Fibroblast of lung (primary cell): Measurements from ENCODE around the gene CCDC154.

Experiments used
- EZH2 ChIP-seq: IDR thresholded peaks from 2 replicates; pipeline ENCODE4 v1.5.1; 2012; ENCODE audit warnings: low read length, control low read depth, mild to moderate bottlenecking; ENCODE audit errors: missing control alignments
- TF ChIP-seq, protein P1 (sequence below), 2 donors: IDR thresholded peaks in 1 of 2; conservative IDR thresholded peaks in 1 of 2; 1 replicate in 1 of 2; 2 replicates in 1 of 2; pipeline ENCODE4 v1.5.1; 2011 to 2012; ENCODE audit warnings: low read length in 2 of 2, control low read depth in 1 of 2, inconsistent platforms in 1 of 2, low read depth in 1 of 2, mild to moderate bottlenecking in 1 of 2

DNA sequence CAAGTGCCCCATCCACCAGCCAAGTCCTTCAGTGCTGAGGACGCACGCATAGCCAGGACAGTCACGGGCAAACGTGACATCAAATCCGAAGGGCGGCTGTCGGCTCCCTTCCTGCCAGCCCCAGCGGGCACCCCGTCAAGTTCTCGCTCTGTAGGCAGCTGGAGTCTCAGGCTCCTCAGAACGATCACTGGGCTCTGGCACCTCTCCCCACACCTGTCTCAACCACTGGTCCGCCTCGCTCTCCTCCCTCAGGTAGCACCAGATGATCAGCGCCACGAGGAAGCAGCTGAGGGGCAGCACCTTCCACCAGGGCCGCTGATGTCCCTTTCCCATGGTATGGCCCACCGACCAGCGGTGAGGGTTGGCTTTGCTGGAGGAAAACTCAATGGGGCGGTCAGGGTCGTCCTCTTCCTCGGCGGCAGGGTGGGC is 24.2 kb downstream of the CCDC154 start:
- TF ChIP-seq, protein P1, sequence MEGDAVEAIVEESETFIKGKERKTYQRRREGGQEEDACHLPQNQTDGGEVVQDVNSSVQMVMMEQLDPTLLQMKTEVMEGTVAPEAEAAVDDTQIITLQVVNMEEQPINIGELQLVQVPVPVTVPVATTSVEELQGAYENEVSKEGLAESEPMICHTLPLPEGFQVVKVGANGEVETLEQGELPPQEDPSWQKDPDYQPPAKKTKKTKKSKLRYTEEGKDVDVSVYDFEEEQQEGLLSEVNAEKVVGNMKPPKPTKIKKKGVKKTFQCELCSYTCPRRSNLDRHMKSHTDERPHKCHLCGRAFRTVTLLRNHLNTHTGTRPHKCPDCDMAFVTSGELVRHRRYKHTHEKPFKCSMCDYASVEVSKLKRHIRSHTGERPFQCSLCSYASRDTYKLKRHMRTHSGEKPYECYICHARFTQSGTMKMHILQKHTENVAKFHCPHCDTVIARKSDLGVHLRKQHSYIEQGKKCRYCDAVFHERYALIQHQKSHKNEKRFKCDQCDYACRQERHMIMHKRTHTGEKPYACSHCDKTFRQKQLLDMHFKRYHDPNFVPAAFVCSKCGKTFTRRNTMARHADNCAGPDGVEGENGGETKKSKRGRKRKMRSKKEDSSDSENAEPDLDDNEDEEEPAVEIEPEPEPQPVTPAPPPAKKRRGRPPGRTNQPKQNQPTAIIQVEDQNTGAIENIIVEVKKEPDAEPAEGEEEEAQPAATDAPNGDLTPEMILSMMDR (conservative IDR thresholded peaks at IDR 0.05 in 1 of 2, IDR thresholded peaks at IDR 0.05 in 1 of 2; ENCODE audit: low read depth in 1 of 2, low read length in 2 of 2) = no peak
- no peak for TF ChIP-seq EZH2
